Psoas muscle (tissue), 8 donors: Measurements from ENCODE around the gene ARHGEF37. TPM values are rescaled to one million over a fixed set of nuclear protein-coding genes. Genes with fewer than 3 reads are reported as not detected.

Source experiments
- ATAC-seq, 4 donors: fragments of 200-7000 bp; cut with Tn5 transposase; one replicate each; pipeline ENCODE4 v1.9.1; 2020; ENCODE audit warnings: moderate library complexity in 3 of 4, mild to moderate bottlenecking in 2 of 4
- DNase-seq, 2 donors: peaks; one replicate each; pipeline ENCODE4 v3.0.0-alpha.2; 2020
- H3K27ac ChIP-seq: fragments of 200-600 bp; one replicate; pipeline ENCODE4 v1.8.0; 2022
- H3K27me3 ChIP-seq, 3 donors: fragments of 200-600 bp in 1 of 3; one replicate each; pipeline versions ENCODE4 v1.6.1 to v1.8.0; 2013 to 2022; ENCODE audit warnings: low read length in 2 of 3, mild to moderate bottlenecking in 2 of 3, moderate library complexity in 1 of 3; ENCODE audit not compliant: insufficient read depth in 3 of 3
- H3K36me3 ChIP-seq, 2 donors: fragments of 200-600 bp in 1 of 2; one replicate each; pipeline versions ENCODE4 v1.6.1 to v1.8.0; 2013 to 2022; ENCODE audit warnings: low read depth in 1 of 2, mild to moderate bottlenecking in 1 of 2, moderate library complexity in 1 of 2; ENCODE audit not compliant: insufficient read depth in 1 of 2
- H3K4me1 ChIP-seq: fragments of 200-600 bp; one replicate; pipeline ENCODE4 v1.8.0; 2022
- H3K4me3 ChIP-seq: fragments of 200-600 bp; one replicate; pipeline ENCODE4 v1.8.0; 2022; ENCODE audit warnings: mild to moderate bottlenecking
- H3K9me3 ChIP-seq: fragments of 200-600 bp; one replicate; pipeline ENCODE4 v1.8.0; 2022
- WGBS, 3 donors: extraction: QIAGEN DNeasy Blood & Tissue Kit; methylation state at CpG; one replicate each; pipeline versions ENCODE4 v1.1.6 to v1.1.7; 2013; 5-methylcytosine and 5-hydroxymethylcytosine counted together
- intact Hi-C, 2 donors: fragments of 100-400 bp; cut with DNase I; formaldehyde crosslinking; loops; one replicate each; pipeline versions ENCODE4 v1.11.0 to v1.14.2; 2022
- polyA plus RNA-seq, 3 donors: library from polyadenylated mRNA; stranded (reverse); fragments of 200-250 nt; gene quantifications; one replicate each; pipeline ENCODE4 v1.2.3, GENCODE V29; 2013
- total RNA-seq, 4 donors: library from RNA; stranded (reverse); fragmentation: NEBNext Ultra II Directional in 2 of 4; extraction: Animal tissue kit (Norgen Biotek cat#: 25700) in 2 of 4; gene quantifications; one replicate each; pipeline versions ENCODE4 v1.2.1 to v1.2.4, GENCODE V29; 2021 to 2023
- TF ChIP-seq, protein P1 (sequence below): fragments of 200-600 bp; IDR thresholded peaks from one replicate; pipeline ENCODE4 v1.8.0; 2022; ENCODE audit warnings: antibody characterized with exemption
- donor health status: healthy with polysubstance abuse.
- donor health status: DM: no; HTN: no; CAD: no; lungs with moderate emphysema.
- donor health status: Bipolar disorder and iron deficiency.
- donor health status: healthy.
- donor health status: DM: yes; HTN: yes; CAD: no.
- donor health status: DM: no; HTN: no; CAD: no.
- donor health status: DM: no; HTN: no; CAD: no.
- donor health status: DM: yes; HTN: yes; CAD: no.

The ARHGEF37 gene
- total and polyA plus RNA-seq, 7 donors, result 2.3 to 29.3 (median 13.4) TPM

- TF ChIP-seq, protein P1, sequence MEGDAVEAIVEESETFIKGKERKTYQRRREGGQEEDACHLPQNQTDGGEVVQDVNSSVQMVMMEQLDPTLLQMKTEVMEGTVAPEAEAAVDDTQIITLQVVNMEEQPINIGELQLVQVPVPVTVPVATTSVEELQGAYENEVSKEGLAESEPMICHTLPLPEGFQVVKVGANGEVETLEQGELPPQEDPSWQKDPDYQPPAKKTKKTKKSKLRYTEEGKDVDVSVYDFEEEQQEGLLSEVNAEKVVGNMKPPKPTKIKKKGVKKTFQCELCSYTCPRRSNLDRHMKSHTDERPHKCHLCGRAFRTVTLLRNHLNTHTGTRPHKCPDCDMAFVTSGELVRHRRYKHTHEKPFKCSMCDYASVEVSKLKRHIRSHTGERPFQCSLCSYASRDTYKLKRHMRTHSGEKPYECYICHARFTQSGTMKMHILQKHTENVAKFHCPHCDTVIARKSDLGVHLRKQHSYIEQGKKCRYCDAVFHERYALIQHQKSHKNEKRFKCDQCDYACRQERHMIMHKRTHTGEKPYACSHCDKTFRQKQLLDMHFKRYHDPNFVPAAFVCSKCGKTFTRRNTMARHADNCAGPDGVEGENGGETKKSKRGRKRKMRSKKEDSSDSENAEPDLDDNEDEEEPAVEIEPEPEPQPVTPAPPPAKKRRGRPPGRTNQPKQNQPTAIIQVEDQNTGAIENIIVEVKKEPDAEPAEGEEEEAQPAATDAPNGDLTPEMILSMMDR, result no peak
- H3K4me1 ChIP-seq, result peaks cover 24% of the 10 kb centered on the region
- H3K27me3 ChIP-seq, result no peaks in the 10 kb centered on the region
- H3K36me3 ChIP-seq, result no peaks in the 10 kb centered on the region
- DNase-seq, result no peak
- intact Hi-C loops, result no loop called here
- H3K9me3 ChIP-seq, result no peaks in the 10 kb centered on the region
- no peak overlapping the region for H3K27ac ChIP-seq
- no peak for ATAC-seq
- 78 to 86% (median 85%) methylated on average over 2 of the region's 2 CpGs for WGBS, 3 donors
- H3K4me3 ChIP-seq, result no peak overlapping the region
These were observed 76.0 kb downstream of the ARHGEF37 start for GRCh38 chr5:149657324-149657723.

DNA sequence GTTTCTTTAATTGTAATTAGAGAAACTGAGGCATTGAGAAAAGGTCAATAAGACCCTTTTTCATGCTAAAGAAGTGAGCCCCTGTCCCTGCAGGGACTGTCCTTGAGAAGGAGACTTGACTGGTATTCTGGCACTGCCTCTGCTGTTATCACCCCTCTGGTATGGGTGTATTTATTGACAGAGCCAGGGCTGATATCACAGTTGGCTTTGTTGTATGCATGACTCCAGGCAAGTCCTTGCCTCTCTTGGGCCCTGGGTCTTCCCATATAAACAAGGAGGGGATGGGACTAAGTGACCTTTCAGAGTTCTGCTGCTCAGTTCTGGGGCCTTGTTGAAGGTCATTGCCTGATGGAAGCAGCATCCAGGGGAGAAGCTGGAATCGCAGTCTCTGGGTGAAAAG is 77.0 kb downstream of the ARHGEF37 start:
- Histone ChIP-seq H3K4me3 (no peak overlapping the region), H3K27ac (no peak overlapping the region), H3K9me3 (no peaks in the 10 kb centered on the region), H3K4me1 (peaks cover 25% of the 10 kb centered on the region), H3K36me3 (no peaks in the 10 kb centered on the region), H3K27me3 (no peaks in the 10 kb centered on the region)
- ATAC-seq, result no peak
- WGBS, 3 donors, result 71 to 84% (median 74%) methylated on average over 1 of the region's 1 CpG
- TF ChIP-seq, protein P1, result no peak
- intact Hi-C loops, result no loop called here
- no peak for DNase-seq

GRCh38 chr5:149664083-149664482 is 82.8 kb downstream of the ARHGEF37 start:
- Histone ChIP-seq H3K4me1 (peaks cover 32% of the 10 kb centered on the region), H3K36me3 (no peaks in the 10 kb centered on the region), H3K9me3 (no peaks in the 10 kb centered on the region), H3K27me3 (no peaks in the 10 kb centered on the region), H3K27ac (peak overlapping the region; percentile 61), H3K4me3 (no peak overlapping the region)
- TF ChIP-seq, protein P1, result no peak
- WGBS, 3 donors, result 8 to 14% (median 10%) methylated on average over 1 of the region's 1 CpG
- intact Hi-C loops, result loop anchor here in 1 of 2 donors (5.0 kb wide), 1 partner anchor 63 kb away; no protein-coding TSS in a partner anchor
- DNase-seq (no peak), ATAC-seq (peak; percentile 50 to 85 (median 60))

DNA sequence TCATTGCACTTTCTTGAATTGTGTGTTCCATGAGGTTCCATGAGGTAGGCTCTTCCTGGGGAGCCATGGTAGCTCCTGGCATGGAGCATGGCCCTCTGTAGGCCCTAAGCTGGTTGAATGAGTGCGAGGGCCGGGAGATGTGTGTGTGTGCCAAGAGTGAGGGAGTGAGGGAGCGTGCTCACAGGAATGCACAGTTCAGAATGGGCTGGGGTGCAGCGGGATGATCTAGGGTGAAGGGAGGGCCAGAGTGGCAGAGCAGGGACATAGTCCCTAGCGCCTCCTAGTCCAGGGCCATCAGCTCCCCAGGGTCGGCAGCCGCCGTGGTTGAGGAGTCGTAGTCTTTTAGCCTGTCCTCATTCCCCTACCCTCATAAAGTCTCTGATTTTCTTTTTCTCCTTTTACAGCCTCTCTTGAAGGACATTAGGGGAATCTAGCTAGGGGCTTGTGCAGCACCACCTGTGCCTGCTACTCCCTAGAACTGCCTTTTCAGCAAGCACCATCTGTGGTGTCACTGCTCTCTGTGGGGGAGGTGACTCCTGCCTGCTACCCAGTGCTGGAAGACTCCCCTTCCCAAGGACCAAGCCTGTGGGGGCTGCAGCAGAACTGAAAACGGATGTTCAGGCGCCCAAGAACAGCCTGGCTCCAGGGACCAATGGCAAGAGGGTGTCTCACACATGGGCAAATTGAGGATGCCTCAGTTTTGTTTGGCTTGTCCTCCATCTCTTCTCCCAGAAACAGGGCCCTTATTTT is 83.5 kb downstream of the ARHGEF37 start:
- Histone ChIP-seq H3K4me3 (no peak overlapping the region), H3K9me3 (no peaks in the 10 kb centered on the region), H3K27me3 (no peaks in the 10 kb centered on the region), H3K4me1 (peaks cover 32% of the 10 kb centered on the region), H3K27ac (peak overlapping the region; percentile 61), H3K36me3 (no peaks in the 10 kb centered on the region)
- intact Hi-C loops, result loop anchor here in 1 of 2 donors (5.0 kb wide), 1 partner anchor 62 kb away; no protein-coding TSS in a partner anchor
- peak in 2 of 4 donors; percentile 13 to 17 for ATAC-seq
- WGBS, 3 donors, result 71 to 81% (median 80%) methylated on average over 11 of the region's 11 CpGs
- DNase-seq, result no peak
- TF ChIP-seq, protein P1, result no peak
